Activated T-cell treated with anti-CD3 and anti-CD28 coated beads for 1 hour (primary cell): ENCODE measurements around the gene JCAD.

Experiments used
- DNase-seq: peaks from one replicate; pipeline ENCODE4 v3.0.0-alpha.2; 2020; ENCODE audit warnings: low read depth

JCAD gene

DNA sequence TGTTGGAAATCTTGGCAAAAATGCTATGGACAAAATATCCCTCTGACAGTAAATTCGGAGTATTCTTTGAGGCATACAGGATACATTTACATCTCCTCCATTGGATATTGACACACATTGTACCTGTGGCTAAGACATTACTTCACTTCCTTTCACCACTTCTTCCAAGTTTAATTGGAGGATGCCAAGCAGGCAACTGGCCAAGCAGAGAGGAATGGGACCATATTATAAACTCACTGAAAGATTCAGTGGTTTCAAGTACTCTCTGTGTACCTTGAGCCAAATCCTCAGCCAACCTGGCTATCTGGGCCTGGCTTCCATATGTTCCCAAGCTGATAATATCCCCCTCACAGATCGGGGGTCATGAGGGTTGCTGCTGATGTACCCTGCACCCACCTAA lies 14.7 kb upstream of the JCAD start:
- DNase-seq = no peak

DNA sequence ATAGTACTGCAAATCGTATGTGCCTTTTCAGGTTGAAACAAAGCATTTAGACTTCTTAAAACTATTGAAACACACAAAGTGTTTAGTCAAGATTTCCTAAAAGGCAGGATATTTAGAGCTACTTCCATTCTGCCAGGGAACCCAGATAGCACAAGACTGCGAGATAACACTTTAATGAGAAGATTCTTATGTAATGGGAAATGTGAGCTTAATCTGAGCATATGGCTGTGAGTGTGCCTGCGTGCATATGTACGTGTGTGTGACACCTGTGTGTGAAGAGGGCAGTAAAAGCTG lies 14.3 kb upstream of the JCAD start:
- DNase-seq = no peak

DNA sequence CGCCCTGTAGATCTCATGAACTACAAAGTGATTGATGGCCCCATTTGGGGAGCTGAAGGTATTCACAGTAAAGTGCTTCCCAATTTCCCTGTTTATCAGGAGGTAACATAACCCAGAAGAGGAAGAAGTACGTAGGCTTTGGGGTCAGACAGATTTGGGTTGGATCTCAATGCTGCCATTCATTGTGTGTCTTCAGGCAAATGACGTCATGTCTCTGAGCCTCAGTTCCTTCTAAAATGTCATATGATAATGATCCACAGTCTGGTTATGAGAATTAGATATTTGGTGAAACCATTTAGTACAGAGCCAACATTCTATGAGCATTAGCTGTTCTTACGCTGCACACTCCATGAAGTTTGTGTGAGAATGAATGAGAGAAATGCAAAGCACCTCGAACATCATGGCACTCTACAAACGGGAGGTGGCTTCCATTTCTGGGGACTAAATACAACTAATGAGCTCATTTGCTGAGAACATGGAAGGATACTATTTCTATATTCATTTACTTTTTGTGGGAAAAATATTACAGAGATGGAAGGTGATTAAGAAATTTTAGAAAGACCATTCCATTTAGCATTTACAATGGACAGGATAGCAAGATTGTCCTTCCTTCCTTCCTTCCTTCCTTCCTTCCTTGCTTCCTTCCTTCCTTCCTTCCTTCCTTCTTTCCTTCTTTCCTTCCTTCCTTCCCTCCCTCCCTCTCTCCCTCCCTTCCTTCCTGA lies 13.8 kb upstream of the JCAD start:
- DNase-seq = no peak

DNA sequence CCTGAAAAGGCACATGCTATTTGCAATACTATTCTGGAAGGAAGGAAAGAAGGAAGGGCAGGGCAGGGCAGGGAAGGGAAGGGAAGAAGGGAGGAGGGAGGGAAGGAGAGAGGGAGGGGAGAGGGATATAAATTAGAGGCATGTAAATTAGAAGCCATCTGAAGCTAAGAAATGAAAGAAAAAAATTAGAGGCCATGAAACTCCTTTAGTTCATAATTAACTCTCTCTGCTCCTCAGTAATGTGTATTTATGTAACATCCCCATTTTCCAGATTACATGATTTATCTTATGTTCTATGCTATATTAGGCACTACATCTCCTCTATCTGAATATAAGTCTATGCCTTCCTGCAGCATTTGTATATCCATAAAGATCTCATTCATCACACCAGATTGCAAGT lies 12.7 kb upstream of the JCAD start:
- DNase-seq = no peak

DNA sequence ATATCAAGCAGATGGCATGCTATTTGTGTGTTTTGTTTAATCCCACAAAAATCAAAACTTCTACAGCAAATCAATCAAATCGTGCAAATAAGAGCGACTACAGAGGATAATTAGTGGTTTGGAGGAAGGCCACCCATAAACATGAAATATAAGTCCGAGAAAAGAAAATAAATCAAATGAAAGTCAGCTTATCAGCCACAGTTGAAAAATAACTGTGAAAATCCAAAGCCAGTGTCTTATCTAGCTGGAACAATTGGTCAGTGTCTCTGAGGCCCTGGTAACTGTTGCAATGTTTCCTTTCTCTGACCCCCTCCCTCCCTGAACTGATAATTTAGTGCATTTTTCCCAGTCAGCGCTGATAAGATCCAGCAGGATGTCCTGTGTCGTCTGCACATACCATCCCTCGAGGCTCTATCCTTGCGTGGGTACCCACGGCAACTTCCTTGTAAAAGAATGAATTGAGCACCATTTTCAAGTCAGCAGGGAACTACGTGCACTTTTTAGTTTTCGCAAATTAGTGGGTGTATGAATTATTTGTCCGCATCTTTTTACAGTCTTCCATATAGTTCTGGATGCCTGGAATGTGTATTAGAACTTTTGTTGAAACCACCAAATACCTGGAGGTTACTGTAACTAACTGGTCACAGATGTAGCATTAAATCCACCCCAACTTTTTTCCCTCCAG lies 10.8 kb upstream of the JCAD start:
- no peak for DNase-seq

DNA sequence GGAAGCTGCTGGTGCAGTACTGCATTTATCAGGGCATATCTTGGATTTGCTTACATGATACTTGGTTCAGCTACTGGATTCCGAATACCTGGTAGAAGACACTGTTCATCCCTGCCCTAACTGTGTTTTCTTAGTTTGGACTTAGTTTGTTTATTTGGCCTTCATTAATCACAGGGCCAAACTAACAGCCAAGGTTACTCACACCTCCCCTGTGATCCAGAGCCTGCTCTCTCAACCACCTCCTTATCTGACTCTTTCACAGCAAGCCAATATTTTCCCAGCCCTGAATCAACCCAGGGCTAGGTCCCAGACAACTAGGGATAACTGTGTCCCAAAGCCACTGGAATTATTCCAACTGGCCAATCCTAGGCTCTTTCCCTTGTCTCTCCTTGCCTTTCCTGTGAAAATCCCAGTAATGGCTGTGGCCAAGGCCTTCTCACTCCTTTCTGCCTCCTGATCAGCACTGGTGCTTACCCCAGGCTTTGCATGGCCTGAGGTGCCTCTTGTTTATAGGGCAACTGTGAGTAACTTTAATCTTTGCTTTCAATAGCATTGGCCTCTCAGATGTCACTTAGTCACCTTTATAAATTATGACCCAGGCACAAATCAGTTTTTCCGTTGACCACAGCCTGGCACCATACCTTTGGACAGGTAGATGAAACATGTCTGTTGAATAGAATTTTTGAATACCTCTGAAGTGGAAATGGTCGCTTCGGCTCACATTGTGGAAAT lies 9.3 kb upstream of the JCAD start:
- DNase-seq = no peak

DNA sequence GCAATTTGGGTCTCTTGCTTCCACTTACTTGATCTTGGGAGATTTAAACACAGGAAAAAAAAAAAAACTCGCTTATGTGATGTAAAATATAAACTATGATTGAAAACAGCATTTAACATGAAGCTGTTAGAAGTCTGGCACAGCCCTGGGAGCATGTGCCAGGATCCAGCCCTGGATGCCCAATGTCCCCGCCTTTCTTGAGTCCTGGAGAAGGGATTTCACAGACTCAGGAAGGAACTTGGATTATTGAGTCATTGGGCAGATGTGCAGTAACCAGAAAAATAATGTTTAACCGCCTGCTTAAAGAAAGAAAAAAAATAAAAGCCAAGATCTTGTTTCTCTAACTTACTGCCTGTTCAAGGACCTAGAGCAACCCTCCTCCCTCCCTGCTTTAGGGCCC lies 3.7 kb upstream of the JCAD start:
- DNase-seq = no peak

DNA sequence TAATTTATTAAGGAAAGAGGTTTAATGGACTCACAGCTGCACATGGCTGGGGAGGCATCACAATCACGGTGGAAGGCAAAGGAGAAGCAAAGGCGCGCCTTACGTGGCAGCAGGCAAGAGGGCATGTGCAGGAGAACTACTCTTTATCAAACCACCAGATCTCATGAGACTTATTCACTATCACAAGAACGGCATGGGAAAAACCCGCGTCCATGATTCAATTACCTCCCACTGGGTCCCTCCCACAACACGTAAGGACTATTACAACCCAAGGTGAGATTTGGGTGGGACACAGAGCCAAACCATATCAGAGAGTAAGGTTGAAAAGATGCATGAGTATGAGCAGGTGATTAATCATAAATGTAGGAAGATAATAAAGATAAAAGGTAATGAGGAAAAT lies 3.2 kb upstream of the JCAD start:
- no peak for DNase-seq

DNA sequence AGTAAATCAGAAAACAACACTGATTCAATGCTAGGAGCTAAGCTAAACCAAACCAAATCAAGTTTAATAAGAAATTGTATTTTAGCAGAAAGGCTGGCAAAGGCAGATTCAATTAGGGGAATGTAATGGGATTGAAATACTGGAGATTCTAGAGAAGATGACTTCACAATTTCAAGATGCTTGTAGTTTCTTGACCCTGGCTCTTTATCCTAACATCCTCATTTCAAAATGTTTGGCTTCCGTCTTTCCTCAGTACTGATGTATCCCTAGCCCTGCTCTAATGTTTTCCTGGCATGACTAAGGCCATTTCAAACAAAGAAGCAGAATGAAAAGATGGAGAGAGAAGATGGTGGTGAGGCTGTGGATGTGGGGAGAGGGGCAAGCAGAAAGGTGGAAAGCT lies 2.7 kb upstream of the JCAD start:
- DNase-seq = no peak

DNA sequence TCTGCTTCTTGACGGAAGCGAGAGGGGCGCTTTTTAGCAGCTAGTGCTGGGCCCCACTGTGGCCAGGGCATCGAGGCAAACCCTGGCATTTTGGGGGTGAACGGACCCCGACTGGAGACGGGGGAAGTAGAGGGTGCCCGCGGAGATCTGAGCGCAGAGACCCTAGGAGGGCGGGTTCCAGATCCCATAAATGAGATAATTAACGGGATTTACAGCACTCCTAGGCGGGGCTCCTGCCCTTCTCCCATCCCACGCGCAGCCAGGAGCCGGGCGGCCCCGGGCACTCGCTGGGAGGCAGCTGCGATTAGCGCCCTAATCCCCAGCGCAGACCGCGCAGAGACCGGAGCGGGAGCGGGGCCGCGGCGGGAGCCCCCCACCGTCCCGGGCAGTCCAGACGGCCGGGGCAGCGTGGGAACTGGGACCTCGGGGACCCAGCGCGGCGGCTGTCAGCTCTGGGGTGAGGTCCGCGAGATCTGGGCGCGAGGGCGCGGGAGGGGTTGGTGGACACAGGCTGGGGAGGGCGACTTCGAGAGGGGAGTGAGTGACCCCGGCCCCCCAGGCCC lies 735 bp downstream of the JCAD start:
- no peak for DNase-seq

DNA sequence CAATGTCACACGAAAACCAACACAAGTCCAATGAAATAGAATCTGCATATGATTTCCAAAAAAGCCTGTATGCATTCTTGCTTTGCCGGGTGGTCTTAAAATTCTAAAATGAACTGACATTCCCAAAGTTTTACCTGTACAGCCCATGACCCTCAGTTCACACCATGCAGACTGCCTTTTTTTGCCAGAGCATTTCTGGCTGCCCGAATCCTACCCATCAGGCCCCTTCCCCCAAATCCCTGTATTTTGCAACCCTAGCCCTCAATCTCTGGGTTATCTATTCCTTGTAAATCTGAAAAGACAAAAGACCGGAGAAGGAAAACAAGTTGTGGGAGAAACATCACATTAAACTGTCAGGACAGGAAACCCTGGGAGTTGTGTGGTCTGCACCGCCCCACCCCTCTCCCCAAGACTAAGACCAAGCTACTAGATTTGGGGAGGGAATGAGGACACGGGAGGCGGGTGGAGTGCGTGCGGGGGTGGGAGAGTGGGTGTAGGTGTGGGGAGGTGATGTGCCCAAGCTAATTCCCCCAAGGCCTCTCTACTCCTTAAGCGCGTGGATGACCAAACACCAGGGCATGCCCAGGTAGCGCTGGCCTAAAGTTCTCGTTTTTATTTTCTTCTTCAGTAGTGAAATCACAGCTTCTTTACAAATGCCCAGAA lies 1.4 kb downstream of the JCAD start:
- no peak for DNase-seq

DNA sequence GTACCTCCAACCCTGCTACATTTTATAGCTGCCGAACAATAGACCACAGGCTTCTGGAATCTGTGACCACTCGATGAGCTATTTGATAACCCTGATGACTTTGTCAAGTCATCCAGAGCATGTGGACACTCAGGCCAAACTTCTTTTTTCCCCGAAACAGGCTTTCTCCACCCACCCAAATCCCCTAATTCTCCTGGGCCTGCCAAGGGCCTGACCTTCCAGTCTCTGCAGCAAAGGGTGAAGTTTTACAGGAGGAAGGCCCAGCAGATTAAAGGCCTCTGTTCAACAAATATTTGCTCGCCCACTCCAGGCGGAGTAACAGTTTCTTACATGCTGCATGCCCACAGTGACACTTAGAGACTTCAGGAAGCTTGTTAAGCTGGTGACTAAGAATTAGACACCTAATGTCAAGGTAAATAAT lies 2.0 kb downstream of the JCAD start:
- no peak for DNase-seq

DNA sequence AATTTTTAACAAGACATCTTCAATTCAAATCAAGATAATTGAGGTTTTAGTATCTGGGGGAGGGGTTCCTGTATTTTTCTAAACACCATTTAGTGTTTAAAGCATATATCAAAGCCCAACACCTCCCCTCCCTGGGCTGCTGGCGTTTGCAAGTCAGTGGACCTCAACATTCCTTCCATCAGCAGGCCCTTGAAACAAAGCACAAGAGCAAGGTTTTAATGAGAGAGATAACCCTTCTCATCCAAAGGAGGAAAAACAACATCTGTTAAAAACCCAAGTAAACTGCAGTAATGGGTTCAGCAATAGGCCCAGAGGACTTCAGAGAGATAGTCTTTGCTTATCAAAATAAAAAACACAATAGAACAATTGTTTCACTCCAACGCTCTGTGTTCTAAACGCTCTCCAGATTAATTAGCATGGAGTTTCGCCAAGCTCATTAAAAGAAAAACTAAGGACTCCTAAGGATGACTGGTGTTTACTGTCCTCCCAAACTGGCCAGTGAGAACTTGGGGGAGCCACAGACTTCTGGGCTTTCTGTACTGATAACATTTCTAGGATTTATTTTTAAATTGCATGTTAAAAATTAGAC lies 2.5 kb downstream of the JCAD start:
- no peak for DNase-seq

DNA sequence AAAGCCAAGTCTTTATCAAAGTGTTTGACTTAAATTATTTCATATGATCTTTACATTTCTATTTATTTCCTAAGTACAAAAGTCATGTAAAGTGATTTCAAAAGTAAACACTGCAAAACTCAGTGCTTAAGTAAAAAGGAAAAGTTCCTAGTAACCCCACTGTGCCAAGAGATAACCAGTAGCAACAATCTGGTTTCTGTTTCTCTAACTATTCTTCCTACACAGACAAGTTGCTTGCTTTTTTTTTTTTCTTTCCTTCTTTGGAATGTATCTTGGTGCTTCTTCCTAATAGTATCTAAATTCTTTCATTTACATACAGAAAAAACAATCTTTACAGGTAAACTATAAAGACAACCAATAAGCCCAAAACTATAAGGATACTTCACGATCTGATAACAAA lies 3.1 kb downstream of the JCAD start:
- no peak for DNase-seq

DNA sequence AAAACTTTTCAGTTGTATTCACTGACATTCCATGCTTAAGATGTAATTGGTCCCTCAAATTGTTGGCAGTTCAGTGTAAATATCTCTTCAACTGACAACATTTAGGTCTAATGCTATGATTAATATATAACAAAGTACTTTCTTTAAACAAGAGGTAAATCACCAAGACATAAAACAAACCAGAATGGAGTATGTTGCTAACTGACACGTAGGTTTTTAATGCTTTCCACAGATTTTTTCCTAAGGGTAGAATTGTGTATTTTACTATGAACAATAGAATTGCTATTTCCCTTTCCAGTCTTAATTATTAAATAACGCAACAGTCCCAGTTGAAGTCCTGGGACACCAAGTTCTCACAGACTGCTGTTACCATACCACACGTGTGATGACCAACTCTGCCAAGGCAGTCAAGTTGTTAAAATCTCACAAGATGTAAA lies 4.1 kb downstream of the JCAD start:
- no peak for DNase-seq

DNA sequence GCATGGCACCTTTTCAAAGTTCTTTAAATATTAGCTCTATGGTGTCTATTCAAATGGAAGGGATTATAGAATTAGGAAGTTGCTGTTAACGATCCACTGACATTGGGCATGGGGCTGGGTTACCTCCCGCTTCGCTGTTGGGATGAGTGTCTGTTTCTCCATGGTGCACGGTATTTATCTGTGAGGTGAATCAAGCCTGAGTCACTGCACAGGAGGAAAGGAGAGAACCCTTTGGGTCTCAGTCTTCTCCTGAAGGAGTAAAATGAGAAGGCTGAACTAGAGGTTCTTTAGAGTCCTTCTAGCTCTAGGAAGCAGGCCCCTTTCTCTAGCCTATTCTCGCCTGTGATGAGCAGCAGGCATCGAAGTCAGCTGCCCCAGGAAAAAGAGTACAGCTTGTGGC lies 7.3 kb downstream of the JCAD start:
- no peak for DNase-seq

DNA sequence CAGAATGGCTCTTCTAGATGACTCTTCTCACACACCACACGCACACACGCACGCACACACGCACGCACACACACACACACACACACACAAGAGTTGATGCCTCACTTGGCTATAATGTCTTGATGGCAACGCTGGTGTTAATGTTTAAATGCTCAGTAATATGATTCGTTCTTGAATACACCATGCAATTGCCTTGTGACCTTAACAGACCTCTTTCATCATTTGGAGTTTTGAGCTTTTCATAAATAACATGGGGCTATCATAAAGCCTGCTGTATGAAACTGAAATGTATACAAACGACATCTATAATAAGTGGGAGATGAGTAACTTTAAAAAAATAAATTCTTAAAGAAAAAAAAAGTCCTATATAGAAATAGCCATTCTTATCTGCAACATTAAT lies 8.2 kb downstream of the JCAD start:
- DNase-seq = no peak

DNA sequence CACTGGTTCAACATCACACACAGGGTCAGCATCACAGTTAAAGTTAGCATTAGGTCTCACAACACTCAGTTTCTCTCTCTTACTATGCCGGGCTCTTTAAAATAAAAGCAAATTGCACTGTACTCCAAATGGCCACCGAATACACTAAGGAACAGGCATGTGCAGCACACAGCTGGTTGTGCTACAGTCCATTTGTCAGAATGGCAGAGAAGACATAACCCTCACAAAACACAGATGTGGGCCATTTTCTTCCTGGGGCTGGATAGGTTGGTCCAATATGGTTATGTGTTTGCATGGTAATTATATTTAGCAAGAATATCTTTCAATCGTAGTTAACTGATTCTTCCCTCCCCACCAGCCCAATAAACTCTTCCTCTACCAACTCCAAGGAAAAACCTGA lies 9.0 kb downstream of the JCAD start:
- DNase-seq = no peak

DNA sequence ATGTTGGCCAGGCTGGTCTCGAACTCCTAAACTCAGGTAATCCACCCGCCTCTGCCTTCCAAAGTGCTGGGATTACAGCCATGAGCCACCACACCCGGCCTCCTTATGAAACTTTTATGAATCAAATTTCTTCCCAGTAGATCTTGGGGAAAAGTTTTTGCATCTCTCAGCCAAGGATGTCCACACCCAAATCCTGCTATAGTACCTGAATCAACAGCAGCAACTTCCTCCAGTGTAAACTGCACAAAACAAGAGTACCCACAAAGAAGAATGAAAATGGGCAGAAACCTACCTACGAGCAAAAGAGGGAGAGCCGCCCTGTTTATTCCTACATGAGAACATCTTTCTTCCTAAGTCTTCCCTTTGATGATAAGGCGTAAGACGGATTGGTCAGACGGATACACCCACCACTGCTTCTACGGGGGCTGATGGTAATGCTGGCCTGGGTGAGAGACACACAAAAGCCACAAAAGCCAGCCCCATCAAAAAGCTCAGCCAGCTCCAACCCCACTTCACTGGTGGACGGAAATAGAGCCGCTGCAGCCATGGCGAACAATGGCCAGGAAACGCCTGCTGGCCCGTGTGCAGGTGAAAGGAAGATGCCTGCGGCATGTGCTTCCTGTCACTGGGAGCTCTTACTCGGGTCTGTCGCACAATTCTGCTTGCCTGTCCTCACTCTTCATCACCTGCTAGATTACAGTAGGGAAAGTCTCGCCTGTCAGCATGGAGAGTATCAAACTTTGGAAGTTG lies 10.4 kb downstream of the JCAD start:
- no peak for DNase-seq

DNA sequence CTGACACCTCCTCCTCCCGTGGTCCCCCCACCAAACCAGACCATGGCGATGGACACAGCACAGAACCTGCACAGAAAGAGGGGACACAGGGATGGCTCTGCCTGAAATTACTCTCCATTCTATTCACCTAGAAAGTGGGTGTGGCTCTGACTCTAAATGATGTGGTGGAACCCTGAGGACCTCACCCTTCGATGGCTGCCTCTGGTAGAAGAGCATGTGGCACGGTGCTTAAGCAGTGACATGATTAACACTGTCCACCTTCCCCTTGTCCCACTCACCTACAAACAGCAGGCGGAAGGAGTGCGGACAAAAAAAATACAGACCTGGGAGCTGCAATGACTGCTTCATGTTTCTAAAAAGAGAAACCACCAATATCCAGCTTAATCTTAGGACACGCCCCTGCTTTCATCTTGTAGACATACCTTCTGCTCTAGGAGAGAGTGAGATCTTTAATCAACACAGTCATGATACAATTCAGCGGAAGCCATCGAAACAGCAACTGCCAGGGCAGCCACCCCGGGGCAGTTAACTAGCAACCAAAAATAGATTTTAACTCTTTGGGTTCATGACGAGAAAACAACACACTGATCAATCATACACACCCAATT lies 11.4 kb downstream of the JCAD start:
- DNase-seq = no peak

DNA sequence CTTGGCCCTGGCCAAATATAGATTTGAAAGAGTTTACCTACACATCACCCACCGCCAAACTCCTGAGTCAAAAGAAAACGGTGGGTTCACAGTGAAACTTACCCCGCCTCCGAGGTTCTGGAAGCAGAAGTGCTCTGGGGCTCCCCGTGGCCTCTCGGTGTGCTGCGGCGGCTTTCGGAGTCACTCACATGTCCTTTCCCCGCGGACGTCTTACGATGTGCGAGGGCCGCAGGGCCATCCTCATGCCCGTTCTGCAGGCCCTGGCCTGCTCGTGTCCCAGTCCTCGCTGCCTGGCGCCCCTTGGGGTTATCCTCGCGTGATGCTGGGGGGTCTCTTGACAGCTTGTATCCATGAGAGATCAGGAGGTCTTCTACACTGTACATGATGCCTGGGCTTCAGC lies 12.0 kb downstream of the JCAD start:
- DNase-seq = no peak
